ENCODE data around the gene SLF2. TPM values are rescaled to one million over a fixed set of nuclear protein-coding genes. Genes with fewer than 3 reads are reported as not detected.

Gene SLF2
- total and polyA plus RNA-seq, 2 of the 13 experiments (the other 11 are each of a cell fraction or from before 2014, with no cell fraction given): 12.2 to 48.1 TPM

DNA sequence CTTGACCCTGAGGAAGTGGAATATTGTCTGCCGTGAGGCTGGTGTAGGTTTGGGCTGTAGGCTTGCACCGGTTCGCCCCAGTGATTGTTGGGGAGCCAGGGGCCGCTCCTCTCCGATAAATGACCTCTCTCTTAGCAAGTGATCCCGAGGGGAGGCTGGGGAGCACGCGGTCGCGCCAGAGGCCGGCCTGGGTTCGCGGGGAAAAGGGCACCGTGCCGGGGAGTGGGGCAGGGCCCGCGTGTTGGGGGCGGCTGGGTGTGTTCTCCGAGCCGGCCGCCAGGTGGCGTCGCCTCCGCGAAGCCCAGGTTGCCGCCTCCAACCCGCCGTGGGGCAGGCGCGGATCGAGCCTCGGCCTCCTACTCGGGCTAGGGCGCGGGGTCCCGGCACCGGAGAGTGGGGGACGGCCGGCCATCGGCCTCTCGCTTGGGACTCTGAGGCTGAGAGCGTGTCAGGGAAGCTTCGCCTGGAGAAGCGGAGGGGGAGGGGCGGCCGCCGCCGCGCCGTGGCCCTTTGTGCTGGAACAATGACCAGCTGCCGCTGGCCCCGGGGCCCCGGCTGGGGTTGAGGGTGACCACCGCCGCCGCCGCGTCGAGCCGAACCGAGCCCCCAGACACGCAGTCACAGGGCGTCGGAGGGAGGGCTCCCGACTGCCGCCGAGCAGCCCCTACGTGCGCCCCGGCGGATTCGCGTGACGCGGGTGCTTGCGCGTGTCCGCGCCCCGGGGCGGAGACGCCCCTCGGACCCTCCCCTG, 86.4 kb downstream of the SLF2 start (continued):
- TF ChIP-seq THYN1 (CRISPR knock-in tag; IDR thresholded peaks at IDR 0.05; ENCODE audit: borderline replicate concordance, low read depth) (peak; percentile 81; the same call in 1 of the 2 replicates), CBX5 (CRISPR knock-in tag; IDR thresholded peaks at IDR 0.05; ENCODE audit: borderline replicate concordance) (peak; percentile 62; the same call in 1 of the 2 replicates), KAT8 (CRISPR knock-in tag; IDR thresholded peaks at IDR 0.05) (peak; percentile 54; the same call in 1 of the 2 replicates), ZNF780A (CRISPR knock-in tag; IDR thresholded peaks at IDR 0.05) (peak; percentile 81; the same call in 1 of the 2 replicates), ZFP37 (CRISPR knock-in tag; IDR thresholded peaks at IDR 0.05; ENCODE audit: borderline replicate concordance) (no peak), HHEX (CRISPR knock-in tag; IDR thresholded peaks at IDR 0.05) (no peak), SRSF1 (optimal IDR thresholded peaks at IDR 0.05; ENCODE audit: low read depth, low read length) (peak; percentile 25), ZNF33B (CRISPR knock-in tag; IDR thresholded peaks at IDR 0.05) (no peak), TIGD3 (CRISPR knock-in tag; IDR thresholded peaks at IDR 0.05; ENCODE audit: borderline replicate concordance) (no peak), CHCHD3 (CRISPR knock-in tag; IDR thresholded peaks at IDR 0.05) (no peak), ZNF224 (CRISPR knock-in tag; IDR thresholded peaks at IDR 0.05) (peak; percentile 77), PRDM15 (CRISPR knock-in tag; IDR thresholded peaks at IDR 0.05) (0 out of 2 replicates have a peak, but pooled peaks have one; percentile 3), DNMT1 (CRISPR knock-in tag; IDR thresholded peaks at IDR 0.05) (peak; percentile 85; the same call in 1 of the 2 replicates), MYC (CRISPR knock-in tag; IDR thresholded peaks at IDR 0.05; ENCODE audit: borderline replicate concordance) (peak; percentile 79; the same call in 1 of the 2 replicates), PHF21A (CRISPR knock-in tag; IDR thresholded peaks at IDR 0.05) (peak; percentile 17), FOSL2 (CRISPR knock-in tag; IDR thresholded peaks at IDR 0.05) (no peak), AKAP8 (CRISPR knock-in tag; IDR thresholded peaks at IDR 0.05) (peak; percentile 99), ZBTB38 (CRISPR knock-in tag; IDR thresholded peaks at IDR 0.05) (peak; percentile 59)
- TF ChIP-seq, protein P1, sequence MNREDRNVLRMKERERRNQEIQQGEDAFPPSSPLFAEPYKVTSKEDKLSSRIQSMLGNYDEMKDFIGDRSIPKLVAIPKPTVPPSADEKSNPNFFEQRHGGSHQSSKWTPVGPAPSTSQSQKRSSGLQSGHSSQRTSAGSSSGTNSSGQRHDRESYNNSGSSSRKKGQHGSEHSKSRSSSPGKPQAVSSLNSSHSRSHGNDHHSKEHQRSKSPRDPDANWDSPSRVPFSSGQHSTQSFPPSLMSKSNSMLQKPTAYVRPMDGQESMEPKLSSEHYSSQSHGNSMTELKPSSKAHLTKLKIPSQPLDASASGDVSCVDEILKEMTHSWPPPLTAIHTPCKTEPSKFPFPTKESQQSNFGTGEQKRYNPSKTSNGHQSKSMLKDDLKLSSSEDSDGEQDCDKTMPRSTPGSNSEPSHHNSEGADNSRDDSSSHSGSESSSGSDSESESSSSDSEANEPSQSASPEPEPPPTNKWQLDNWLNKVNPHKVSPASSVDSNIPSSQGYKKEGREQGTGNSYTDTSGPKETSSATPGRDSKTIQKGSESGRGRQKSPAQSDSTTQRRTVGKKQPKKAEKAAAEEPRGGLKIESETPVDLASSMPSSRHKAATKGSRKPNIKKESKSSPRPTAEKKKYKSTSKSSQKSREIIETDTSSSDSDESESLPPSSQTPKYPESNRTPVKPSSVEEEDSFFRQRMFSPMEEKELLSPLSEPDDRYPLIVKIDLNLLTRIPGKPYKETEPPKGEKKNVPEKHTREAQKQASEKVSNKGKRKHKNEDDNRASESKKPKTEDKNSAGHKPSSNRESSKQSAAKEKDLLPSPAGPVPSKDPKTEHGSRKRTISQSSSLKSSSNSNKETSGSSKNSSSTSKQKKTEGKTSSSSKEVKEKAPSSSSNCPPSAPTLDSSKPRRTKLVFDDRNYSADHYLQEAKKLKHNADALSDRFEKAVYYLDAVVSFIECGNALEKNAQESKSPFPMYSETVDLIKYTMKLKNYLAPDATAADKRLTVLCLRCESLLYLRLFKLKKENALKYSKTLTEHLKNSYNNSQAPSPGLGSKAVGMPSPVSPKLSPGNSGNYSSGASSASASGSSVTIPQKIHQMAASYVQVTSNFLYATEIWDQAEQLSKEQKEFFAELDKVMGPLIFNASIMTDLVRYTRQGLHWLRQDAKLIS (CRISPR knock-in tag; IDR thresholded peaks at IDR 0.05): peak; percentile 44; the same call in 1 of the 2 replicates

All from HepG2 (cell line).